ENCODE results near the gene HSPE1. TPM values are rescaled to one million over a fixed set of nuclear protein-coding genes. Genes with fewer than 3 reads are reported as not detected.

HSPE1 gene
- total and polyA plus RNA-seq, 2 of the 8 experiments (the other 6 are each of a cell fraction or from before 2014, with no cell fraction given) = 206 to 377 TPM

DNA sequence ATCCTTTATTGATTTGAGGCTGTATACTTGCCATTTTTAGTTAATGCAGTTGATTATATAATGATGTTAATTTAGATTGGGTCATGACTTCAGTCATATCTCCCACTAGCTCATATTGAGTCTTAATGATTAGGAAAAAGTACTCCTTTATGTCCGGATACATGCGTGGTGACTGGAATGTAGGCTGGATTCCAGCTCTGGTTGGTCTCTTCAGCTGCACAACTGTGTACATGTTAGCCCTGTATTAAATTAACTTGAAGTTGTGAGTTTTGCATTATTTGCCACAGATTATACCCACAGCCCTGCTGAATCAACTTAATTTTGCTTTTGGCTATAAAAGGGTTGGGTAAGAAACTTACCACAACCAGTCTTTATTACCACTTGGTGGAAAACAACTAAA lies 38.2 kb downstream of the HSPE1 start:
- no peaks in the 10 kb centered on the region for H3K23me2 ChIP-seq (ENCODE audit: low read depth, low read length)
- peaks cover 2 to 46% (median 24%) of the 10 kb centered on the region in 4 experiments; a peak in 6 of 8 replicates for H3K36me3 ChIP-seq (ENCODE audit: control insufficient read depth in 2 of 4, insufficient read depth in 4 of 4, low read length in 3 of 4)
- no peak overlapping the region for H3K4ac ChIP-seq (replicated peaks; ENCODE audit: insufficient read length, low read depth, low read length)
- H3K4me2 ChIP-seq (ENCODE audit: insufficient read depth in 1 of 2, low read depth in 2 of 2, low read length in 2 of 2) = no peak overlapping the region
- H4K91ac ChIP-seq (replicated peaks; ENCODE audit: insufficient read length, low read length) = no peak overlapping the region
- H3K27me3 ChIP-seq (replicated peaks in 1 of 4; ENCODE audit: control insufficient read depth in 3 of 4, extremely low read depth in 1 of 4, insufficient read depth in 3 of 4, low read length in 3 of 4) = no peaks in the 10 kb centered on the region
- peaks cover 0 to 3% of the 10 kb centered on the region in 2 experiments for H4K20me1 ChIP-seq (replicated peaks in 1 of 2; ENCODE audit: control insufficient read depth in 1 of 2, insufficient read depth in 2 of 2, low read length in 2 of 2)
- TF ChIP-seq TBP (IDR thresholded peaks at IDR 0.05; ENCODE audit: low read depth, low read length) (no peak), YY1 (IDR thresholded peaks at IDR 0.05; ENCODE audit: low read depth, low read length) (no peak), TAF7 (optimal IDR thresholded peaks at IDR 0.05; ENCODE audit: borderline replicate concordance, low read depth, low read length) (no peak)
- H4K5ac ChIP-seq (ENCODE audit: insufficient read length, low read depth, low read length) = no peak overlapping the region
- no peak overlapping the region for H2BK20ac ChIP-seq (ENCODE audit: low read length)
- no peak overlapping the region for H2AFZ ChIP-seq (ENCODE audit: low read length)
- no peak overlapping the region for H2BK15ac ChIP-seq (ENCODE audit: low read length)
- H3K4me3 ChIP-seq (ENCODE audit: extremely low read depth in 1 of 4, insufficient read depth in 2 of 4, low read depth in 3 of 4, low read length in 4 of 4) = no peak overlapping the region
- no peak overlapping the region for H4K8ac ChIP-seq (ENCODE audit: extremely low read depth, insufficient read depth, low read length)
- no peak overlapping the region for H2AK5ac ChIP-seq (ENCODE audit: low read depth, low read length)
- CTCF ChIA-PET (ENCODE audit: partially characterized antibody) = no interaction called here
- H3K23ac ChIP-seq (ENCODE audit: insufficient read length) = no peak overlapping the region
- H3K4me1 ChIP-seq (replicated peaks in 1 of 4; ENCODE audit: control insufficient read depth in 3 of 4, insufficient read depth in 4 of 4, low read length in 3 of 4) = no peaks in the 10 kb centered on the region
- H2BK5ac ChIP-seq (ENCODE audit: low read depth, low read length) = no peak overlapping the region
- WGBS, 2 experiments (ENCODE audit: extremely low coverage in 1 of 2, insufficient coverage in 1 of 2, insufficient read length in 1 of 2, insufficient replicate concordance in 2 of 2, low coverage in 1 of 2, low lambda C conversion rate in 2 of 2, missing lambda C conversion rate in 1 of 2) = 97% methylated on average over 2 of the region's 2 CpGs; no CpG with 5 or more reads in 1 of the 2 experiments
- DNase-seq (ENCODE audit: low read depth in 1 of 2, low spot score in 2 of 2) (no peak), FAIRE-seq (no peak)
- H3K14ac ChIP-seq (ENCODE audit: insufficient read length) = no peak overlapping the region
- no peaks in the 10 kb centered on the region for H3K9me3 ChIP-seq (ENCODE audit: insufficient read depth in 2 of 2, low read depth in 1 of 2, low read length in 1 of 2)
- H3K27ac ChIP-seq (ENCODE audit: low read depth, low read length) = no peak overlapping the region
- H3K9ac ChIP-seq (replicated peaks in 1 of 4; ENCODE audit: extremely low read depth in 1 of 4, low read depth in 3 of 4, low read length in 3 of 4) = no peak overlapping the region
- H3K79me2 ChIP-seq (ENCODE audit: control insufficient read depth in 1 of 2, insufficient read depth in 2 of 2, low read length in 2 of 2) = peaks cover 0 to 32% of the 10 kb centered on the region in 2 experiments; a peak in 3 of 4 replicates
- H2BK12ac ChIP-seq (ENCODE audit: low read depth, low read length) = no peak overlapping the region
- no peaks in the 10 kb centered on the region; the same call in 1 of the 2 replicates for H3K79me1 ChIP-seq (ENCODE audit: low read depth, low read length)
- no peak overlapping the region for H2BK120ac ChIP-seq (replicated peaks; ENCODE audit: low read depth, low read length)
- H3K18ac ChIP-seq (ENCODE audit: extremely low read depth, low read length) = no peak overlapping the region
- H3K56ac ChIP-seq (replicated peaks; ENCODE audit: insufficient read length, low read depth, low read length) = no peak overlapping the region
- POLR2A ChIA-PET (ENCODE audit: partially characterized antibody) = interaction anchor here (0.8 kb wide), 1 partner anchor 37 kb away, joined by 3 read pairs; no protein-coding TSS in a partner anchor
